H1 (cell line): ENCODE measurements around the gene TRIB2. TPM values are rescaled to one million over a fixed set of nuclear protein-coding genes. Genes with fewer than 3 reads are reported as not detected.

Experiments used
- CTCF ChIA-PET: fragments of 300-600 bp; sonication (Branson Sonifier 250); formaldehyde crosslinking; loops from one replicate; lab custom pipeline; 2021; ENCODE audit not compliant: partially characterized antibody; lab: Charles Lee
- POLR2A ChIA-PET: fragments of 300-600 bp; sonication (Branson Sonifier 250); formaldehyde crosslinking; loops from one replicate; lab custom pipeline; 2021; ENCODE audit warnings: inconsistent platforms; ENCODE audit not compliant: partially characterized antibody; lab: Charles Lee
- DNase-seq, 2 experiments: peaks; one replicate each; pipeline versions ENCODE4 v3.0.0 to v3.0.0-alpha.2; 2010 to 2022; ENCODE audit warnings: low spot score in 2 of 2, low read depth in 1 of 2, mixed read lengths in 1 of 2
- FAIRE-seq: peaks from 2 replicates; lab custom pipeline; 2011; peaks lifted over from hg19 to GRCh38; lab: Jason Lieb, UNC
- H2AFZ ChIP-seq: 2 replicates; pipeline ENCODE4 v1.8.1; 2012; ENCODE audit warnings: low read length, inconsistent platforms
- H2AK5ac ChIP-seq: 2 replicates; pipeline ENCODE4 v1.6.1; 2013; ENCODE audit warnings: low read depth, low read length
- H2BK120ac ChIP-seq: replicated peaks from 2 replicates; pipeline ENCODE3; 2013; ENCODE audit warnings: low read depth, low read length, inconsistent platforms
- H2BK12ac ChIP-seq: 2 replicates; pipeline ENCODE4 v1.6.1; 2013; ENCODE audit warnings: low read depth, low read length
- H2BK15ac ChIP-seq: 2 replicates; pipeline ENCODE4 v1.6.1; 2013; ENCODE audit warnings: low read length
- H2BK20ac ChIP-seq: 2 replicates; pipeline ENCODE4 v1.6.1; 2013; ENCODE audit warnings: low read length
- H2BK5ac ChIP-seq: 2 replicates; pipeline ENCODE4 v1.6.1; 2013; ENCODE audit warnings: low read depth, low read length
- H3K14ac ChIP-seq: 2 replicates; pipeline ENCODE4 v1.6.1; 2013; ENCODE audit warnings: inconsistent platforms; ENCODE audit not compliant: insufficient read length
- H3K18ac ChIP-seq: 2 replicates; pipeline ENCODE4 v1.6.1; 2013; ENCODE audit warnings: low read length; ENCODE audit errors: extremely low read depth
- H3K23ac ChIP-seq: 2 replicates; pipeline ENCODE4 v1.6.1; 2013; ENCODE audit warnings: inconsistent platforms; ENCODE audit not compliant: insufficient read length
- H3K23me2 ChIP-seq: 2 replicates; pipeline ENCODE4 v1.6.1; 2013; ENCODE audit warnings: low read depth, low read length
- H3K27ac ChIP-seq: 2 replicates; pipeline ENCODE4 v1.6.1; 2011; ENCODE audit warnings: low read depth, low read length, inconsistent platforms
- H3K27me3 ChIP-seq, 4 experiments: replicated peaks in 1 of 4; 1 replicate in 1 of 4; 2 replicates in 3 of 4; pipeline versions ENCODE4 v1.6.1 to v1.8.1; 2011 to 2013; ENCODE audit warnings: low read length in 3 of 4, mild to moderate bottlenecking in 3 of 4, inconsistent platforms in 2 of 4, mixed read lengths in 2 of 4, moderate library complexity in 1 of 4; ENCODE audit not compliant: control insufficient read depth in 3 of 4, insufficient read depth in 3 of 4; ENCODE audit errors: extremely low read depth in 1 of 4
- H3K36me3 ChIP-seq, 4 experiments: 2 replicates each; pipeline versions ENCODE4 v1.6.1 to v1.8.1; 2011 to 2013; ENCODE audit warnings: mild to moderate bottlenecking in 4 of 4, low read length in 3 of 4, moderate library complexity in 2 of 4, control low read depth in 1 of 4, inconsistent platforms in 1 of 4; ENCODE audit not compliant: insufficient read depth in 4 of 4, control insufficient read depth in 2 of 4
- H3K4ac ChIP-seq: replicated peaks from 2 replicates; pipeline ENCODE3; 2013; ENCODE audit warnings: low read length, low read depth, mixed read lengths, inconsistent platforms; ENCODE audit not compliant: insufficient read length
- H3K4me1 ChIP-seq, 4 experiments: replicated peaks in 1 of 4; 1 replicate in 1 of 4; 2 replicates in 3 of 4; pipeline versions ENCODE4 v1.6.1 to v1.8.1; 2011 to 2013; ENCODE audit warnings: low read length in 3 of 4, inconsistent platforms in 2 of 4, mixed read lengths in 1 of 4; ENCODE audit not compliant: insufficient read depth in 4 of 4, control insufficient read depth in 3 of 4
- H3K4me2 ChIP-seq, 2 experiments: 2 replicates each; pipeline versions ENCODE4 v1.6.1 to v1.8.1; 2011 to 2013; ENCODE audit warnings: low read depth in 2 of 2, low read length in 2 of 2, control low read depth in 1 of 2, inconsistent platforms in 1 of 2, mild to moderate bottlenecking in 1 of 2; ENCODE audit not compliant: insufficient read depth in 1 of 2
- H3K4me3 ChIP-seq, 4 experiments: fragments of 200-600, 300-600 bp in 1 of 4; sonication (generic), shearing (Covaris generic), sonication (Bioruptor Twin) in 1 of 4; 2 replicates each; pipeline versions ENCODE4 v1.5.1 to v1.8.1; 2011 to 2016; ENCODE audit warnings: low read length in 4 of 4, low read depth in 3 of 4, control low read depth in 2 of 4, inconsistent platforms in 2 of 4, mild to moderate bottlenecking in 2 of 4, mixed read lengths in 1 of 4, moderate library complexity in 1 of 4; ENCODE audit not compliant: insufficient read depth in 2 of 4; ENCODE audit errors: extremely low read depth in 1 of 4
- H3K56ac ChIP-seq: replicated peaks from 2 replicates; pipeline ENCODE3; 2013; ENCODE audit warnings: low read depth, mild to moderate bottlenecking, mixed read lengths, low read length, inconsistent platforms; ENCODE audit not compliant: insufficient read length
- H3K79me1 ChIP-seq: 2 replicates; pipeline ENCODE4 v1.6.1; 2013; ENCODE audit warnings: low read depth, low read length, control low read depth
- H3K79me2 ChIP-seq, 2 experiments: 2 replicates each; pipeline versions ENCODE4 v1.6.1 to v1.8.1; 2012 to 2013; ENCODE audit warnings: low read length in 2 of 2, mild to moderate bottlenecking in 2 of 2, inconsistent platforms in 1 of 2; ENCODE audit not compliant: insufficient read depth in 2 of 2, control insufficient read depth in 1 of 2
- H3K9ac ChIP-seq, 4 experiments: replicated peaks in 1 of 4; 1 replicate in 1 of 4; 2 replicates in 3 of 4; pipeline versions ENCODE4 v1.6.1 to v1.8.1; 2011 to 2013; ENCODE audit warnings: low read depth in 3 of 4, low read length in 3 of 4, control low read depth in 2 of 4, mild to moderate bottlenecking in 2 of 4, moderate library complexity in 2 of 4, inconsistent platforms in 1 of 4; ENCODE audit errors: extremely low read depth in 1 of 4
- H3K9me3 ChIP-seq, 2 experiments: 2 replicates each; pipeline versions ENCODE4 v1.6.1 to v1.8.1; 2012 to 2013; ENCODE audit warnings: mild to moderate bottlenecking in 2 of 2, moderate library complexity in 2 of 2, control low read depth in 1 of 2, inconsistent platforms in 1 of 2, low read depth in 1 of 2, low read length in 1 of 2, mixed read lengths in 1 of 2; ENCODE audit not compliant: insufficient read depth in 2 of 2
- H4K20me1 ChIP-seq, 2 experiments: replicated peaks in 1 of 2; 2 replicates each; pipeline versions ENCODE3 to v1.8.1; 2011 to 2013; ENCODE audit warnings: inconsistent platforms in 2 of 2, low read length in 2 of 2, mild to moderate bottlenecking in 1 of 2; ENCODE audit not compliant: insufficient read depth in 2 of 2, control insufficient read depth in 1 of 2
- H4K5ac ChIP-seq: 2 replicates; pipeline ENCODE4 v1.6.1; 2013; ENCODE audit warnings: low read length, low read depth, mixed read lengths, inconsistent platforms; ENCODE audit not compliant: insufficient read length
- H4K8ac ChIP-seq: 2 replicates; pipeline ENCODE4 v1.8.0; 2013; ENCODE audit warnings: mild to moderate bottlenecking, moderate library complexity, low read length, inconsistent platforms; ENCODE audit not compliant: insufficient read depth; ENCODE audit errors: extremely low read depth
- H4K91ac ChIP-seq: replicated peaks from 2 replicates; pipeline ENCODE3; 2013; ENCODE audit warnings: low read length, mixed read lengths, inconsistent platforms; ENCODE audit not compliant: insufficient read length
- CBX5 ChIP-seq: fragments of 300-800, 300-1000 bp; sonication (generic); IDR thresholded peaks from 2 replicates; pipeline ENCODE4 v1.7.1; 2016; ENCODE audit warnings: antibody characterized with exemption, low read length, low read depth
- CHD2 ChIP-seq: IDR thresholded peaks from 2 replicates; pipeline ENCODE4 v1.6.1; 2012; ENCODE audit warnings: low read length, improper control_type of control experiment
- CTBP2 ChIP-seq: IDR thresholded peaks from 2 replicates; pipeline ENCODE4 v1.7.0; 2011; ENCODE audit warnings: borderline replicate concordance, mild to moderate bottlenecking, moderate library complexity, mixed read lengths, low read length; ENCODE audit not compliant: insufficient read depth, insufficient read length
- EZH2 ChIP-seq: fragments of 200-600 bp; sonication (generic); IDR thresholded peaks from 2 replicates; pipeline ENCODE4 v1.7.1; 2012; ENCODE audit warnings: low read depth, mild to moderate bottlenecking, moderate library complexity, low read length, inconsistent platforms; ENCODE audit not compliant: severe bottlenecking
- JUN ChIP-seq: IDR thresholded peaks from 2 replicates; pipeline ENCODE4 v1.6.1; 2011; ENCODE audit warnings: low read depth, mild to moderate bottlenecking, improper control_type of control experiment, low read length
- MAX ChIP-seq: IDR thresholded peaks from 2 replicates; pipeline ENCODE4 v1.6.1; 2012; ENCODE audit warnings: inconsistent platforms
- POLR2A ChIP-seq, 2 experiments: IDR thresholded peaks; 1 replicate in 1 of 2; 2 replicates in 1 of 2; pipeline ENCODE4 v1.6.1; 2011; ENCODE audit warnings: low read depth in 2 of 2, low read length in 2 of 2, mild to moderate bottlenecking in 2 of 2; ENCODE audit errors: control extremely low read depth in 1 of 2
- POU5F1 ChIP-seq: IDR thresholded peaks from 2 replicates; pipeline ENCODE4 v1.6.1; 2011; ENCODE audit warnings: low read depth, mild to moderate bottlenecking, low read length, moderate library complexity
- RBBP5 ChIP-seq: IDR thresholded peaks from 2 replicates; pipeline ENCODE4 v1.7.1; 2012; ENCODE audit warnings: low read depth, mild to moderate bottlenecking, inconsistent platforms, low read length, moderate library complexity, borderline replicate concordance
- SIRT6 ChIP-seq: IDR thresholded peaks from one replicate; pipeline ENCODE4 v1.7.1; 2012; ENCODE audit warnings: low read length, inconsistent platforms
- SIX5 ChIP-seq: IDR thresholded peaks from 2 replicates; pipeline ENCODE4 v1.6.1; 2011; ENCODE audit warnings: mild to moderate bottlenecking, low read depth, low read length
- TBP ChIP-seq: IDR thresholded peaks from 2 replicates; pipeline ENCODE4 v1.6.1; 2011; ENCODE audit warnings: low read depth, low read length, improper control_type of control experiment
- WGBS, 2 experiments: shearing (Covaris generic) in 1 of 2; methylation state at CpG; one replicate each; pipeline versions ENCODE4 v1.1.6 to v1.1.7; 2013 to 2015; ENCODE audit warnings: low lambda C conversion rate in 2 of 2, mixed read lengths in 2 of 2, inconsistent platforms in 1 of 2, low coverage in 1 of 2, missing lambda C conversion rate in 1 of 2; ENCODE audit not compliant: insufficient replicate concordance in 2 of 2, insufficient coverage in 1 of 2, insufficient read length in 1 of 2; ENCODE audit errors: extremely low coverage in 1 of 2, missing lambda C conversion rate in 1 of 2; 5-methylcytosine and 5-hydroxymethylcytosine counted together
- polyA plus RNA-seq, 7 experiments: library from polyadenylated mRNA; depleted of rRNA in 3 of 7; stranded (reverse) in 5 of 7; unstranded in 2 of 7; fragments of >200 nt in 5 of 7; fragments of 200-250 nt in 2 of 7; gene quantifications; 1 replicate in 5 of 7; 2 replicates in 1 of 7; 4 replicates in 1 of 7; pipeline versions ENCODE4 v1.2.1 to v1.2.3, GENCODE V29; 2011 to 2013; ENCODE audit warnings: missing spikeins in 2 of 7, mixed read lengths in 2 of 7
- total RNA-seq: library from RNA; stranded (reverse); fragmentation: NEBNext Ultra II Directional; extraction: Animal tissue kit (Norgen Biotek cat#: 25700); gene quantifications from 2 replicates; pipeline ENCODE4 v1.2.1, GENCODE V29; 2021

Gene TRIB2
- total and polyA plus RNA-seq, 2 of the 8 experiments (the other 6 are each of a cell fraction or from before 2014, with no cell fraction given): 40.8 to 57.0 TPM

- WGBS, 2 experiments: 83% methylated on average over 2 of the region's 2 CpGs; no CpG with 5 or more reads in 1 of the 2 experiments
- TF ChIP-seq SIRT6: no peak
- no peak for TF ChIP-seq CBX5
- TF ChIP-seq SIX5: no peak
- TF ChIP-seq CTBP2: no peak
- TF ChIP-seq TBP: no peak
- no peak for TF ChIP-seq RBBP5
- no peak for TF ChIP-seq POLR2A (IDR thresholded peaks at IDR 0.05; ENCODE audit: control extremely low read depth in 1 of 2, low read depth in 2 of 2, low read length in 2 of 2)
- TF ChIP-seq JUN: no peak
- no peak for TF ChIP-seq MAX
- TF ChIP-seq POU5F1: no peak
- TF ChIP-seq EZH2: no peak
- no peak for TF ChIP-seq CHD2
These were observed 19.1 kb upstream of the TRIB2 start for GRCh38 chr2:12697617-12698016.

More at GRCh38 chr2:12697617-12698016, 19.1 kb upstream of the TRIB2 start:
- ChIA-PET POLR2A (no interaction called here), CTCF (interaction anchor here (1.1 to 2.0 kb wide), 2 partner anchors 18 kb away, joined by 3 to 4 read pairs; no protein-coding TSS in a partner anchor)
- no peak overlapping the region for H3K4me2 ChIP-seq
- H3K4ac ChIP-seq: no peak overlapping the region
- H3K9ac ChIP-seq: no peak overlapping the region
- no peaks in the 10 kb centered on the region for H3K4me1 ChIP-seq
- H3K9me3 ChIP-seq: no peaks in the 10 kb centered on the region; a peak in 1 of 4 replicates
- H3K27me3 ChIP-seq: no peaks in the 10 kb centered on the region
- no peak overlapping the region for H2BK12ac ChIP-seq
- no peak overlapping the region for H2AFZ ChIP-seq
- H2BK15ac ChIP-seq: no peak overlapping the region
- H3K4me3 ChIP-seq: no peak overlapping the region
- H4K20me1 ChIP-seq: no peaks in the 10 kb centered on the region
- H4K8ac ChIP-seq: no peak overlapping the region
- no peak overlapping the region for H2AK5ac ChIP-seq
- H3K79me2 ChIP-seq: no peaks in the 10 kb centered on the region
- no peak overlapping the region for H3K23ac ChIP-seq
- H3K56ac ChIP-seq: no peak overlapping the region
- H3K27ac ChIP-seq: no peak overlapping the region
- no peaks in the 10 kb centered on the region for H3K36me3 ChIP-seq
- no peaks in the 10 kb centered on the region for H3K79me1 ChIP-seq
- no peak overlapping the region for H4K5ac ChIP-seq
- H2BK120ac ChIP-seq: no peak overlapping the region
- no peak overlapping the region for H4K91ac ChIP-seq
- no peak overlapping the region for H2BK20ac ChIP-seq
- no peak for DNase-seq
- no peak for FAIRE-seq
- no peak overlapping the region for H3K18ac ChIP-seq
- H3K23me2 ChIP-seq: no peaks in the 10 kb centered on the region
- no peak overlapping the region for H2BK5ac ChIP-seq
- no peak overlapping the region for H3K14ac ChIP-seq
